C4-2B (cell line): ENCODE measurements around the gene PIGH.

ENCODE experiments used
- H3K27ac ChIP-seq: fragments of 450-650 bp; 2 replicates; pipeline ENCODE4 v1.5.1; 2017
- CTCF ChIP-seq: fragments of 450-650 bp; conservative IDR thresholded peaks from 2 replicates; pipeline ENCODE4 v1.5.1; 2017; ENCODE audit warnings: mild to moderate bottlenecking
- ZFX ChIP-seq: fragments of 450-650 bp; IDR thresholded peaks from 2 replicates; pipeline ENCODE4 v1.6.1; 2017

Gene PIGH

GRCh38 chr14:67584978-67585377, 15.1 kb downstream of the PIGH start:
- TF ChIP-seq CTCF (no peak), ZFX (no peak)
- no peak overlapping the region for H3K27ac ChIP-seq

DNA sequence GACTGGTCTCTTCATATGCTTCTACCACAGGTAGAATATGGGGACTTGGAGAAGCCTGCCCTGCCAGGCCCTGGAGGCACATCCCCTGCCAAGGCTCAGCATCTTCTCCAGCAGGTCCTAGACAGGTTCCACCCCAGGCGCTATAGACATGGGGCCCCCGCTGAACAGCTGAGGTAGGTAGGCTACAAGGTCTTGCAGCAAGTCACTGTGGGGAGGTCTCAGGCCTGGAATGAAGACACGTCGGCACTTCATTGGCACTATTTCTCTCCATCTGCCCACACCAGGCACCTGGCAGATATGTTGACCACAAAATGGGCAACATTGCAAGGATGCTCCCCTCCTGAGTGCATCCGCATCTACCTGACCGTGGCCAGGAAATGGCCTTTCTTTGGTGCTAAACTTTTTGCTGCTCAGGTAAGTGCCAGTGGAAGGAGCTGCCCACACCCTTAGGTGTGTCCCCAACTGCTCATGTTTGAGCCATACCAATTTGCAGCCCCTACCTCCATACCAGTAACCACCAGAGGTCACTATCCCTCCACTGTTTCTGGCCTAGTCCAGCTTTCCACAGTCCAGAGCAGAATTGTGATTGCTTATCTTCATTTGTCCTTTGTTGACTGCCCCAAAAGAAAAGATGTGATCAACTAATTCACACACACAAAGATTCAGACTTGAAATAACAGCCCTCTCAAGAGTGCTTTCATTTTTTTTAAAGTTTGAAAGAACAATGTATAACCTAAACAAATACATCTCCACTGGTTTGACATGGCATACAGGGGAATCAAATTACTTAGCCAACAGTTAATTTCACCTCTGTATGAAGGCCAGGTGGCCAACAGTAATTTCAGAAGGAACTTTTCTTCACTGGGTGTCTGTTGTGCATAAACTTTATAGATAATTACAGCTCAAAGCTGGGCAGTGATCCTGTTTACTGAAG, 16.1 kb downstream of the PIGH start:
- H3K27ac ChIP-seq: no peak overlapping the region
- no peak for TF ChIP-seq ZFX
- peak; percentile 84 for TF ChIP-seq CTCF

DNA sequence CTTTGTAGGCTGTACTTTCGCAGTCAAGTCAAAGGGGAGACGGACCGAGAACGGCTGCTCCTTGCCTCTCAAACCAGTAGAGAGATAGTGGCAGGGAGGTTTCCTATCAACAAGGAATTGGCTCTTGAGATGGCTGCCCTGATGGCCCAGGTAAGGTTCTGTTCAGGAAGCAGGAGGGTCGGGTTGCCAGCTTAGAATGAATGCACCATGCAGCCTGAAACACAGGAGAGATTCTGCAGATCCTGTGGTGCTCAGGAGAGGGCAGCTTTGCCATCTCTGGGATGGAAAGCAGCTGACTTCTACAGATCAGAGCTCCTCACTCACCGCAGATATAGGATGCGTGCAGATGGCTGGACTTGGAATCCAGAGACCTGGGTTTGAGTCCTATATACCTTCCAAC, 18.0 kb downstream of the PIGH start:
- no peak for TF ChIP-seq CTCF
- no peak for TF ChIP-seq ZFX

GRCh38 chr14:67581643-67582042, 18.4 kb downstream of the PIGH start:
- TF ChIP-seq CTCF (no peak), ZFX (no peak)
- no peak overlapping the region for H3K27ac ChIP-seq

More for the DNA sequence above, 18.0 kb downstream of the PIGH start:
- no peak overlapping the region for H3K27ac ChIP-seq

DNA sequence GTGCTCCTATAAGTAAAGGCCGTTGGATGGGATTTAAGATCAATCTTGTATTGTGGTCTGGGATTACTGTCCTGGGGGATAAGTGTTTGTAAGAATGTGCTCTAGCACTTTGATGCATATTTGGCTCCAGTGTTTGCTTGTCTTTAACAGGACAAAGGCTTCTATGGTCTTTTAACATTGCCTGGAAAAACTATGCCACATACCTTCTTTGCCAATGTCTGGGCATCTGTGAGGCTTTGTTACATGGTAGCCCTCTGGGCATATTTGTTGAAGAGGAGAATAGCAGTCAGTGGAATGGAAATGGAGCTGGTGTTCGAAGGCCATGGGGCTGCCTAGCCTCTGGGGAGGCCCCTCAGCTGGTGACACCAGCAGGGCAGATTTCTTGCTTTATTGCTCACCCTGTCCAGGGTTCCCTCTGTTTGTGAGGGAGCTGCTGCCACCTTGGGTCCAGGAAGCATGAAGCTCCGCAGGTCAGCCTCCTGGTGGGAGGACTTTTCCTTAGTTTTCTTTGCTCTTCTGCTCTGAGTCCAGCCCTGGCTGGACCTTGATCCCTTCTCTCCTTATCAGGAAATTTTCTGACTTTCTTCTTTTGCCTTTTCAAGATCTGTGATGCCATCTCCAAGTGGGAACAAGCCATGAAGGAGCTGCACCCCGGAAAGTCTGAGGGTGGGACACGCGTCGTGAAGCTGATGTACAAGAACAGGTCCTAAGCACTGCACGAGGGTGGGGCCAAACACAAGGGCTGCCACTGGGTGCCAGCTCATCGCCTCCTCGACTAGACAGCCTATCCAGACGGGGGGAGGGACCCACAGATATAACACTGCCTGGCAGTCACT, 19.5 kb downstream of the PIGH start:
- H3K27ac ChIP-seq: no peak overlapping the region
- no peak for TF ChIP-seq CTCF
- TF ChIP-seq ZFX: no peak

DNA sequence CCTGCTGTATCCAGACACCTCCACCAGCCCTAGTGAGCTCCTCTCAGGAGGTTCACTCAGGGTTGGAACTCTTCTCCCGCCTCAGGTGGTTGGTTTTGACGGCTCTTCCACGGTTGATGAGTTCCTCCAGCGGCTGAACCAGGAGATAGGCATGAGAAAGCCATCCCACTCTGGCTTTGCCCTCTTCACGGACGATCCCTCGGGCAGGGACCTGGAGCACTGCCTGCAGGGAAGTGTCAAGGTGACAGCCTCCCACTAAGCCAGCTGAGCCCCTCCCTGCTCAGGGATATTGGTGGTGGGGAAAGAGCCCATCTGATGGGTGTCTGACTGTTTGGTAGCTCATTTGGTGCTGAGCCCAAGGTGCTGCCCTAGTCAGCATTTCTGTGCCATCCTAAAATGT, 20.4 kb downstream of the PIGH start:
- H3K27ac ChIP-seq: no peak overlapping the region
- TF ChIP-seq ZFX: no peak
- TF ChIP-seq CTCF: no peak

DNA sequence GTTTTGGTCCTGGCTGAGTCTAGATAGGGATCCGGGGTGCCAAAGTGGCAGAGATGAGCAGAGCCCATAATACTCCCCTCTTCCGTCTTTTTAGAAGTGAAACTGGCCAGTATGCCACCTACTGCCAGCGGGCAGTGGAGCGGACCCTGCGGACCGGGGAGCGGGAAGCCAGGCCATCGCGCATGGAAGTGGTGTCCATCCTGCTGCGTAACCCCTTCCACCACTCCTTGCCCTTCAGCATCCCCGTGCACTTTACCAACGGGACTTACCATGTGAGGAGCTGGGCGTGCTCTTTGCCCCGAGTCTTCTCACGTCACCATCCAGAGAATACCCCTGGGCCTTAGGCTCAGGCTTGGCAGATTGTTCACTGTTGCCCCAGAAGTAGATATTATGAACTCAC, 21.0 kb downstream of the PIGH start:
- no peak for TF ChIP-seq CTCF
- TF ChIP-seq ZFX: no peak
- no peak overlapping the region for H3K27ac ChIP-seq
